ENCODE measurements around the gene TPST2. TPM values are rescaled to one million over a fixed set of nuclear protein-coding genes. Genes with fewer than 3 reads are reported as not detected.
A peak's percentile ranks its signal among the peaks of the same experiment; 100 is the strongest.

The TPST2 gene
- total and polyA plus RNA-seq, 9 of the 15 experiments (the other 6 are each of a cell fraction or from before 2014, with no cell fraction given), result 14.2 to 123 (median 60.1) TPM

GRCh38 chr22:26483439-26484359, 106.2 kb downstream of the TPST2 start, which contains the start of the genes HPS4 and SRRD (continued):
- TF ChIP-seq ZHX1 (conservative IDR thresholded peaks at IDR 0.05; ENCODE audit: low read length) (0 out of 2 replicates have a peak, but pooled peaks have one; percentile 40), HDAC6 (IDR thresholded peaks at IDR 0.05; ENCODE audit: low read depth, low read length) (no peak), ZMIZ1 (IDR thresholded peaks at IDR 0.05; ENCODE audit: low read depth in 2 of 2, low read length in 2 of 2) (no peak), ZNF197 (CRISPR knock-in tag; IDR thresholded peaks at IDR 0.05; ENCODE audit: low read depth) (no peak), ZNF184 (CRISPR knock-in tag; IDR thresholded peaks at IDR 0.05) (no peak), NR2C1 (IDR thresholded peaks at IDR 0.05) (peak; percentile 58; the same call in 1 of the 2 replicates), NR2C1 (tag; IDR thresholded peaks at IDR 0.05) (peak; percentile 62; the same call in 1 of the 2 replicates), THRA (IDR thresholded peaks at IDR 0.05) (no peak), CREBBP (IDR thresholded peaks at IDR 0.05; ENCODE audit: low read depth, low read length) (no peak), HDGF (IDR thresholded peaks at IDR 0.05) (peak; percentile 94; the same call in 1 of the 2 replicates), ZFP36 (IDR thresholded peaks at IDR 0.05; ENCODE audit: low read depth, low read length, partially characterized antibody) (peak; percentile 97), ARID3B (CRISPR knock-in tag; IDR thresholded peaks at IDR 0.05; ENCODE audit: borderline replicate concordance) (no peak), E4F1 (CRISPR knock-in tag; IDR thresholded peaks at IDR 0.05; ENCODE audit: borderline replicate concordance) (no peak), SAFB2 (IDR thresholded peaks at IDR 0.05; ENCODE audit: borderline replicate concordance, low read depth, low read length, severe bottlenecking) (no peak)
